Dermis microvascular lymphatic vessel endothelial cell (primary cell): ENCODE results near the gene HPSE2. TPM values are rescaled to one million over a fixed set of nuclear protein-coding genes. Genes with fewer than 3 reads are reported as not detected.

ENCODE experiments used
- DNase-seq, 2 donors: peaks; one replicate each; pipeline versions ENCODE4 v3.0.0 to v3.0.0-alpha.2; 2010; ENCODE audit warnings: low read depth in 2 of 2
- total RNA-seq: library from RNA; depleted of rRNA; stranded (reverse); fragments of >200 nt; gene quantifications from 2 replicates; pipeline ENCODE4 v1.2.1, GENCODE V29; 2014

HPSE2 gene
- total RNA-seq, 1 donor from 2014 or later = under 0.01 TPM

DNA sequence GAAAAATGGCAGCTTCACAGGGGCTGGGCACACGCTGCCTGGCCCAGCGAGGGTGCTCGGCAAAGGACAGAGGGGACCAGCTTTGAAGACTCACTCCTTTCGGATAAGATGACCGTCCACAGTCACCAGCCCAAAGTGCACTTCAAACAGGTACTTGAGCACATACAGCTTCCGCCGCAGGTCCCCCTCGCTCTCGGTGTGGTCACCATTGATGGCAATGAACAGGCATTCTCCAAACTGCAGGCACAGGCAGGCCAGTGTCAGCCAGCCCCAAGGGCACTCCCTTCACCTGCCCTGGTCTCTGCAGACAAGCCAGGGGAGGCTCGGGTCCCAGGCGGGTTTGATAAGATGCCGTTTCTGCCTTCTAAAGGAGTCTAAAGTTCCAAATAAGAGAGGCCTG lies 800.5 kb downstream of the HPSE2 start:
- no peak for DNase-seq

DNA sequence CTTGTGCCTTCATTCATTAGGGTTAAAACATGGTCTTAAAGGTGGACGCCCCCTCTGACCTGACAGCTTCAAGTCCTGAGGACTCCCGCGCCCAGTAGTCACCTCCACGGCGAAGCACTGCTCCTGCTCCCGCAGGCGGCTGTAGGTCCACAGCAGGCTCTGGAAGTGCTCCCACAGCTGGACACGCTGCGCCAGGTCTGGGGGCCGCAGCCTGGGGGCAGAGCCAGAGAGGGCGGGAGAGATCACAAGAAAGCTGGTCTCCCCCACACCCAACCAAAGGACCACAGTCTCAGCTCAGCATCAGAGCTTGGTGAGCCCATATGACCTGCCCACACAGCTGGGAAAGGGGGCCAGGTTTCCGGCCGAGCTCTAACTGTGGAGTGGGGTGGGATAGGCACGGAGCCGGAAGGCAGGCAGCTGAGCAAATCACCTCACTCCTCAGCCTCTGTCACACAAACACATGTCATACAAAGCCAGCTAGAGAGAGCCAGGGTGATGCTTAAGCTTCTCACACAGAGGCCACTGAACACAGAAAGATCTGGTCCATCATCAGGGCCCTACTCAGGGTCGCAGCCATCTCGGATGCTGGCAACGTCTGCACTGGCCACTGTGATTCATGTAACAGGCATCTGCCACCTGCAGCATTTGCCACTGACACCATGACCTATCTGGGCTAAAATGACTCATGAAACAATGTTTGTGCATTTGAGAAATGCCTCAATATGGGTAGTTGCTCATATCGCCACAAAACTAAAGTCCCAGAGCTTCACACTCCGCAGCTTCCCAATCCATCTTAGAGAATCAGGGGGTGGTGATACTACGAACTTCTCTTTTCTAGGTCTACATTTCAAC lies 801.5 kb downstream of the HPSE2 start:
- DNase-seq = peak in 1 of 2 donors; percentile 51

DNA sequence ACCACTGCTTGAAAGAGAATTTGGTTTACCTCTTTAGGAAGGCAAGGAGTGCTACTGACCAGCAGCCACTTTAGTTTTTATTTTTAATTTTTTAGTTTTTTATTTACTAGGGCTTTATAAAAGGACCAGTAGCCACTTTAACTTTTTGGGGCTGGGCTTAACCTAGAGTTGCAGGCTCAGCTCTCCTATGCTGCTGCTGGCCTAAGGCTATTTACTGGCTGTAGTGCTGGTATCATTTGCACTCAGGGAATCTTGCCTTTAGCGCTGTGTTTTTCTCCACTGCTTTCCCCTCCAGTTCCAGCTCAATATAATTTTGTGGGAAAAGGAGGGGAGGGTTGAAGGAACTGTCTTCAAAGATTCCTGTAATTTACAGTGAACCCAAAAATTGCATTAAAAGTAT lies 802.3 kb downstream of the HPSE2 start:
- no peak for DNase-seq

DNA sequence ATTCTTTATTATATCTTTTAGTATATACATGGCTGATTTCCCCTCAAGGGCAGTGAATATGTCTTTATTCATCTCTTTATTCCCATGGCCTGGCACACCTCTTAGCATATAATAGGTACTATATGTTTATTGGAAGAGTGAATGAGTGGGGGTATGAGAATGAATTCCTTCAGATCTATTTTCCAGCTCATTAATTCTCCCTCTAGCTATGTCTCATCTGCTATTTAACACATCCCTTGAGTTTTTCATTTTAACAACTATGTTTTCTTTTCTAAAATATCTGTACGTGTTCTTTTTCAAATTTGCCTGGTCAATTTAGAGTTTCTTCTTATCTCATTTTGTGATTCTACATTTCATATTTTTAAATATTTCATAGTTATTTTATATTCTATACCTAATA lies 803.3 kb downstream of the HPSE2 start:
- no peak for DNase-seq

DNA sequence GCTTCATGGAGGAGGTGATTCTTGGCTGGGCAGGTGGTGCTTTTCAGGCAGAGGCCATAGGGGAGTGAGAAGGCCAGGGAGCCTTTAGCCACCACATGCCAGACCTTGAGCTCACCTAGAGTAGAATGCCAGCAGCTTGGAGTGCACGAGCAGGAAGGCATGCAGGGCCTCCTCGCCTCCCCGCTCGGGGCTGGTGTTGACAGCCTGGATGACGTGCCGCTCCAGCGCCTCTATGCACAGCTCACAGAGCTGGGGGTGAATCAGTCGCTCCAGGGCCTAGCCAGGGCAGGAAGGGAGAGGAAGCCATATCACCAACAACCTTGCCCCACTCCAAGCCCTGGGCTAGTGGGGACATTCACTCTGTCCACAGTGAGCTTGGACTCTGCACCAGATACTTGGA lies 804.6 kb downstream of the HPSE2 start:
- no peak for DNase-seq

DNA sequence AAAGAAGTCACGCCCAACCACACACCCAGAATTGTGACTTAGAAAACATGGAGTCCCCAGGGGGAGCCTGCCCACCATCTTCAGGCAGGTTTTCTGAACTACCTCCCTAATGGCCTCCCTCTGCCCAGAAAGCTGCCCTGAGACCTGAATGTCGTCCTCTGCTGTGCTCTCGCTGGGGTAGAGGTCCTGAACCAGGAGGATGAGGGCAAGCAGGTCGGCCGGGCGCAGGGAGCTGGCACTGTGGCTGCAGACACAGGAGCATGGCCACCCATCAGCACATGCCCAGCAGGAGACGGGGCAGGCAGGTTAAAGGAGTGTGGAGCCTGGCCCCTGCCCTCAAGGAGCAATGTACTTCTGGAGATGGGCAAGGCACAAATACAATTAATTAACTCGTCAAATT lies 805.2 kb downstream of the HPSE2 start:
- no peak for DNase-seq

DNA sequence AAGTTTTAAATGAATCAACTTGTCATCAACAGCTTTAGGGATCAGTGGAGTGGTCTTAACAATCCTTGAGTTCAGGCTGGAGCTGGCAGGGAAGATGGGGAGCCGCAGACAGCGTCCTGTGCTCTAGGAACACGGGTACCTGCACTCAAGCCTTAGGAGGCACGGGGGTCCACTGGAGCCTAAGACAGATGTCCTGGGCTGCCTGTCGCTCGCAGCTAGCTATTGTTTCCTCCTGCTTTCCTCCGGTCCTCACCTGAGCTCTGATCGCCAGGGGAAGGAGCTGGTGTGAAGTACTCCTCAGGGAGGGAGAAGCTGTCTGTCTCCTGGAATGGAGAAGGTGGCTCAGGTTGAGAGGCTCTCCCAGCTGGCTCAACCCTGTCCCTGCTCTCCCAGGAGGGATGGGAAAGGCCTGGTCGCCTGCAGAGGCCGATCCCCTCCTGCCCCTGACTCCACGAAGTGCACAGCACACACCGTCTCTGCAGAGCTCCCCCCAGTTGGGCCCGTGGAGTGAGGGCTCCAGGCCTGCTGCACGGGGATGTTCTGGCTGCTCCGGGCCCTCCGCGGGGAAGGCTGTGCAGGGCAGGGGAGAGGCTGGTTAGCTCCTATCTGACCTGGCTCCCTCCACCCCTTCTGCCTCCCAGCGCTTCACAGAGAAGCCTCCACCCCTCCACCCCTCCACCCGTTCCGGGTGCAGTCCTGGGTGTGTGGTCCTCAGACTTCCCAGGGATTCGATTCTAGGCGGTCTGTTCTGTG lies 806.2 kb downstream of the HPSE2 start:
- DNase-seq = no peak

DNA sequence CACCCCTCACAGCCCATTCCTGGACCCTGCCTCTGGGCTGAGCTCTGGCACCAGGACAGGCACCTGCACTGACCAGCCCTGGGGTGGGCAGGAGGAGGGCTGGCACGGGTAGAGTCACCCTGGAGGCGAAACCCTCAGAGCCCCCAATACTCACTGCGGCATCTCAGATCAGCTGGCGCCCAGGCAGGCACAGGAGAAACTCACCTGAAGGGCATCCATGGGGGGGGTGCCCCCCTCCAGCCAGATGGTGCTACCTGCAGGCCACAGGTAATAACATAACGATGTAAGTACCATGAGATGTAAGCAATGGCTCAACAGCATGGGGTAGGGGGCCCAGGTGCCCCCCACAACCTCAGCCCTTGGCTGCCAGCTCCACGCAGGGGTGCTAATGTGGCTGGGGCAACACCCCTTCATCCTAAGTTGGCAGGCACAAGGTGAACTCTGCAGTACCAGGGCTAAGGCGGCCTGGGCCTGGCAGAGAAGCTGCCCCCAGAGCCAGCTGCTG lies 808.6 kb downstream of the HPSE2 start:
- no peak for DNase-seq

DNA sequence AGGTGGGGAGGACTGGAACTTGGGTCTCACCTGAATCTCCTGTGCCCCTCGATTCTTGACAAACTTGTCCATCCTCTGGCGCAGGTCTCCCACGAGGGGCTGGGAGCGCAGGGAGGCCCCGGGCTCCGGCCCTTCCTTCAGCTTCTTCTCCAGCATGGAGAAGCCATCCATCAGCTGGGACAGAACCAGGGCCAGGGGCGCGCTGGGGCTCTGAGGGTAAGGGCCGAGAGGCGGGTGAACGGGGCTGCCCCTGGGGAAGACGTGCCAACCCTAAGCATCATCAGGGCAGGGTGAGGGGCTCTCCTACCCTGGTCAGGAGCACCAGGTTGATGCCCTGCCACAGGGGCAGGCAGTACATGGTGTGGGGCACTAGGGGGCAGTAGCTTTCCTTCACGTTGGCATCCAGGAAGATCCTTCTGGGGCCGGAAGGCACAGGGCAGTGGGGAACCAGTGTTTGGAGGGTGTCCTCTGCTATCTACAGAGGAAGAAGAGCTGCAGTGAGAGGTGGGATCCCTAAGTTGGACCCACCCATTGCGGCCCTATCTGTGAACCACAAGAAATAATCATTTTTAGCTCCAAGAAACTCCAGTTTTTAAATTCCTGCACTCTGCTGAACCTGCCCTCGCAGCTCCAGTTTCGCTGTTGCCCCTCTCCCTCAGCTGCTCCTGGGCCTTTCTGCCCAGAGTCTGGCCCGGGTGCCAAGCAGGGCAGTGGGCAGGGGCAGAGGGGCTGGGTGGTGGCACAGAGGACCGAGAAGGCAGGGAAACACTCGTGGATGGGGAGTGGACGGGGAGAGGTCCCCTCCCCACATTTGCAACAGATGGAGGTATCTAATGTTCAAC lies 809.9 kb downstream of the HPSE2 start:
- peak in 1 of 2 donors; percentile 54 for DNase-seq

DNA sequence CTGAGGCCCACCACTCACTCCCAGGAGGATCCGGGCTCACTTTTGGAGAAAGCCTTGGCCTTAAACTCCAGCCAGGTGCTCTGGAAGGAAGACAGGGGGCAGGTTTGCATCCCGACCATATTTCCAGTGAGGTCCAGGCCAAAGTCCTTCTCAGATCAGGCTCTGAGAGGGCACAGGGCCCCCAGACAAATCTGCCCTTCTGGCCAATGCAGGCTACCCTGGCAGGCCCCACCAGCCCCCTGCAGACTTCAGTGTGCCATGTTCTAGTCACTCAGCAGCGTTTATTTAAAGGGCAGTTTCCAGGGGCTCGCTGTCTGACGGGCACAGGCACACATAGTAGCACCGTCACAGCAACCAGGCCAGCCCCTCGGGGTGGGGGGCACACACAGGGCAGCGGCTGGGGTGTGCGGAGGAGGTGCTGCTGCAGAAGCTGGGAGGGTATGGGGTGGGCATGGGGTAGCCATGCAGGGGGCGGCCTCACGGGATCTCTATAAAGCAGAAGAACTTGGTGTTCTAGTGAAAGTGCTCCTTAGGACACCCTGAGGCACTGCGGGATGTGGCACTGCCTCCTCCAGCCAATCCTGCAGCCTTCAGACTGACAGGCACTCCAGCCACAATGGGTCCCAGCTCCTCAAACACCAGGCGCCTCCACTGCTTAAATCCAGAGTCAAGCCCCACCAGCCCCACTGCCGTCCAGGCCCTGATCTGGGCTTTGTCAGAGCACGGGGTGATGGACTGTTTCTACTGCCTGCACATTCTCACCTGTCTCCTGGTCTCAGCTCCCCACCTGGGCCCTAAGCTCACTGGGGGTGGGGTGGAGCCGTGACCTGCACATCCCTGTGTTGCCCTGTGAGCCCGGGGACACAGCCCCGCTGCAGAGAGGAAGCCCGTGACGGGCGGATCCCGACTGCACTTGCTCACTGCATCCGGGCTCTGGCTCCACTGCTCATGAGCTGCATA lies 811.1 kb downstream of the HPSE2 start:
- no peak for DNase-seq

DNA sequence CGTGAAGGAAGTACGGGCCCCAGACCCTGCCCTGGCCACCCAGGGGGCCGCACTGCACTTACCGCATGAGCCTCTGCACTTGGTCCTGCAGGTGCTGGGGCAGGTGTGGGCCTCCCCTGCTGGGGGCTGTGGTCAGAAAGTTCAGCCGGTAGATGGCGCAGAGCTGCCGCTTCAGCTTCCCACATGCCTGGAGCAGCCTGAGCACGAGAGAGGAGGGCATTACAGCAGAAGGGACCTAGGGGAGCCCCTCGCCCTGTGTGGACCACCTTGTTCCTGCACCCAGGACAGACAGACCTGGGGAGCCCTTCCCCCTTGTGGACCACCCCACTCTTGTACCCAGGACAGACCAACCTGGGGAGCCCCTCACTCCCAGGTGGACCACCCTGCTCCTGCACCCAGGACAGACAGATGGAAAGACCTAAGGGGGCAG lies 811.9 kb downstream of the HPSE2 start:
- DNase-seq = no peak

DNA sequence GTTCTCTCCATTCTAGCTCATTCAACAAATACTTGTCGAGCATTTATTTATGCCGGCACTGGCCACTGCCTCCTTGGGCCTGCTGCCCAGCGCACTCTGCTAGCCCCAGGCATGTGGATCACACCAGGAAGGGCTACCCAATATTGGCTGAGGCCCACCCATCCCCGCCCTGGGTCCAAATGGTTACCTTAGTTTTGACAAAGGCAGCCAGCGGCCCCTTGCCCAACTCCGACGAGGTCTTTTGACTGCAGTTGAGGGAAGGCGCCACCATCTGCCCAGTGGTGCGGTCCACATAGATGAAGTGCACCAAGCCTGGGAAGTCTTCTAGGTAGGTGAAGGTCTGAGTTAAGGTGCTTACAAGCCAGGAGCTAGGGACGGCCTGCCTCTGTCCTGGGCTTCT lies 813.5 kb downstream of the HPSE2 start:
- no peak for DNase-seq

DNA sequence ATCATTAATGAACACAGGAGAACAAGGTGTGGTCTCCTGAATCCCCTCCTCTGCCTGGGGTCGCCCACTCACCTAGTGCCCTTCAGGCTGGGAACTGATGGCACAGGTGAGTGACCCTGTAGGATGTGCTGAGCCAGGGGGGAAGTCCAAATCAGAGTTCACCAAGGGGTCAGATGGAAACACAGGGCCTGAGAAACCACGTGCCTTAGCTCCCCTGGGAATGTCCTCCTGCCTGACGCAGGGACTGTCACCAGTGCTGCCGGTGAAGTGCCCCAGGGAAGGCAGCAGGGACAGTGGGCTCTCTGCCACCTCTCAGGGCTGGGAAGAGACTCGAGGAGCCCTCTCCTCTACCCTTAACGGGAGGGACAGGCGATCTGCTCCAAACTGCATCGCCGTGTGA lies 814.9 kb downstream of the HPSE2 start:
- no peak for DNase-seq

DNA sequence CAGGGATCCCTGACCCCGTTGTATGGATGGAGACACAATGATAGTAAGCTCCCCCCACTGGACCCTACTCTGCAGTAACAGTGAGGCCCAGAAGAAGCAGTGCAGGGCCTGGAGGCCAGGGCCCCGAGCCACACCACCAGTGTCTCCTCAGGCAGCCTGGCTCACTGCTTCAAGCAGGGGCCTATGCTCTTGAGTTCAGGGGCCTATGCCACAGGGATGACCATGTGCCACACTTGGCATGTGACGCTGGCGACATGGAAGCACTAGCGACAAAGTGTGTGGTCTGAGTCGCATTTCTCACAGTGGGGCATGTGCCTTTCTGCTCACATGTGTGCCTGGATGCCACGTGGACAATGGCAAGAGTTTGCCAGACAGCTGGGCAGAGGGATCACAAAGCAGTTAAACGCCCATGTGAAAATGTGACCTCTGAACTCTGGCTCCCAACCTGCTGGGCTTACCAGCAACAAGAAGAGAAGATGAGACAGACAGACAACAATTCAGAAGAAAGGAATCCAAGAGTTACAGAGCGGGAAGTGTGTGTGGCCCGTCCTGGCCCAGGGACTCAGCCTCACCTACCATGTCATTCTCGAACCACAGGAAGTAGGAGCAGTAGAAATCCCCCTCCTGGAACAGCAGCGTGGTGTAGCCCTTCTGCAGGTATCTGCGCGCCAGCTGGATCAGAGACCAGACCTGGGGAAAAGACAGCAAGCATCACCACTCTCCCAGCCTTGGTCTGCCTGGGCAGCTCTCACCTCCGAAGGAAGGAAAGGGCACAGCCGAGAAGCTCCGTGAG lies 816.0 kb downstream of the HPSE2 start:
- no peak for DNase-seq

DNA sequence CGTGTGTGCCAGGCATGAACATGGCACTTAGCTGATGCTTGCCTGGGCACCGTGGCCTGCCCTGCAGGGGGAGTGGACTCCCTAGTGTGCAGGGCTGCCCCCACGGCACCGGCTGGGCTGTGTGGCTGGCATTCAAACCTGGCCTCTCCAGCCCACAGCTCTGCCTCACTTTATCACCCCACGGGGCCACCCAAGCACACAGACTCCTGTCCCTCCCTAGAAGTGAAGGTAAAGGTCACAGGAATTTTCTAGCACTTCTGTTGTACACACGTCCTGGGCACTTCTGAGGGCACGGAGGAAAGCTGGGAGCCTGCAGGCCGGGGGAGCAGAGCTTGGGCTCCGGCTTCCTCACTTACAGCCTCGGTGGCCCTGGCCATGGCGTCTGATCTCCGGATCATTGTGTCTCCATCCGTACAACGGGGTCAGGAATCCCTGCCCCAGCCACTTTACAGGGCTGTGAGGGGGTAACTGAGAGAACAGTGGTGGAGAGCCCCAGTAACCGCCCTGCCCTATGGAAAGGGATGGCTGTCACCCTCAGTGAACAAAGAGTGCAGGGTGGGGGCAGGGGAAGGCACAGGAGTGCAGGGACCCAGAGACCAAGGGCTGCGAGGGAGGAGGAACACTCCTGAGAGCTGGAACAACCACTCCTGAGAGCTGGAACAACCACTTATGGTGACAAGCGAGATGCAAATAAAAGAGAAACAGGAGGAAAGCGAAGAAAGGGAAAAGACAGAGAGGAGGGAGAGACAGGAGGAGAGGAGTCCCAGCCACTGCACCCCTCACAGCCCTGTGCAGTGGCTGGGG lies 816.8 kb downstream of the HPSE2 start:
- no peak for DNase-seq

DNA sequence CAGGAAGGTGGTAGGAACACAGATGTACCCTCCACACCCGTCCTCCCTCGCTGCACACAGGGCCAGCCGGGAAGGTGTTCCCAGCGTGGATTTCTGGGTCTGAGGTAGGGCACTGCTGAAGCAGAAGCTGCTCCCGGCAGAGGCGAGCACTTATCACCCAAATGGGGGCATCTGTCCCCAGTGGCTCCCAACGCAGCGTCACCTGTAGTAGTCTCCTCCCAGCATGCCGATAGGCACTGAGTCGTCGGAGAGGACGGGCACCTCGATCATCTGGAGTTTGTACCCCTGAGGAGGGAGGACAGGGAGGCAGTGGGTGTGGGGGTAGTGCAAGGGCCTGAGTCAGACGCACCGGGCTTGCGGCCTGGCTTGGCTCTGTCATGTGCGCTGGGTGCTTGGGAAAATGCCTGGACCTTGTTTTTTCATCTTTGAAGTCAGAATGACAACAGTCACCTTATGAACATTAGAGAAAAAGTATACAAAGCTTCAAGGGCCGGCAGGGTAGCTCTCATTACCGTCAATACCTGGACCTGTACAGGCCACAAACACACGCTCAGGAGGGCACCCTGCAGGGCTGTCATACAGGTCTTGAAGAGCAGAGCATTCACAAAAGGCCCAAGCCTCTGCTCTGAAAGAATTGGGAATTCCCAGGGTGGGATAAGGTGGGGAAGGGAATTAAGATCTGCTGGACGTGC lies 817.5 kb downstream of the HPSE2 start:
- no peak for DNase-seq

DNA sequence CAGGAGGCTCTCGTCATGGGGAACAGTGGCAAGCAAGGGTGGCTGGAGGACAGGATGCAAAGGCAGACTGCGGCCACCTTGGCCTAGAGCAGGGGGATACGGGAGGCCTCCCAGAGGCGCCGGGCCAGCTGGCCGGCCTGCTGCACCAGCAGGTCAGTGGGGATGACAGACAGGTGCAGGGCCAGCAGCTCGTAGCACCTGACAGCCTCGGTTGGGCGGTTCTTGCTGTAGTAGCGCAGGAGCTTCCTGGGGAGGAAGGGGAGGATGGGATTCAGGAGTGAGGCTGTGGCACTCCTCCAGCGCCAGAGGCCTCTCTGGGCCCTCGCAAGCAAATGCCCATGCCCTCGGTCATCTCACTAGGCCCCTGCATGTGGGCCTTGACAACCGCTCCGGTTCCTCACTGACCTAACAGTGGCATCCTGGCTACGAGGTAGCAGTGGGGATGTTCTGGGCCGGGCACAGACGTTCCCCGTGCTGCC lies 818.1 kb downstream of the HPSE2 start:
- no peak for DNase-seq
